PFSK-1 (cell line): ENCODE data around the gene PLCXD1.

ENCODE experiments used
- POLR2AphosphoS5 ChIP-seq: IDR thresholded peaks from 2 replicates; pipeline ENCODE4 v1.6.1; 2012; ENCODE audit warnings: low read depth, mild to moderate bottlenecking, control low read depth, low read length, moderate library complexity
- SIN3A ChIP-seq: IDR thresholded peaks from 2 replicates; pipeline ENCODE4 v1.6.1; 2012; ENCODE audit warnings: mild to moderate bottlenecking, low read length, moderate library complexity, borderline replicate concordance; ENCODE audit not compliant: insufficient read depth

DNA sequence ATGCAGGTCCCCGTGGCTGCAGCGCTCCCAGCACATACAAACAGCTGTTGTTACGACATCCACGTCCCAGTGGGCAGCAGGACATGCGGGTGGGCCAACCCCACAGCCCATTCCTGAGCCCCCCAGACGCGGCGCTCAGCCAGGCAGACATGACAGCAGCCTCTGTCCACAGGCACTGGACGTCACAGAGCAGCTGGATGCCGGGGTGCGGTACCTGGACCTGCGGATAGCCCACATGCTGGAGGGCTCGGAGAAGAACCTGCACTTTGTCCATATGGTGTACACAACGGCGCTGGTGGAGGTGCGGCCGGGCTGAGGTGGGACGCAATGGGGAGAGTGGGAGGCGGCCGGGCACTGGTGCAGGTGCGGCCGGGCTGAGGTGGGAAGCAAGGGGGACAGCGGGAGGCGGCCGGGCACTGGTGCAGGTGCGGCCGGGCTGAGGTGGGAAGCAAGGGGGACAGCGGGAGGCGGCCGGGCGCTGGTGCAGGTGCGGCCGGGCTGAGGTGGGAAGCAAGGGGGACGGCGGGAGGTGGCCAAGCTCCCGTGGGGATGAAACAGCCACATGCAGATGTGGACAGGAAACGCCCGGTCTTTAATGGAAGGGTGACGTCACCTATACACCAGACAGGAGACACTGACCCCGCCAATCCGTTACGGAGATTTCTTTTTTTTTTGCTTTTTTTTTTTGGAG lies 9.4 kb downstream of the PLCXD1 start:
- no peak for TF ChIP-seq POLR2AphosphoS5
- TF ChIP-seq SIN3A, result no peak
